Measurements from ENCODE around the gene KBTBD3.
"Not testable (repeated sequence)": the region's sequence is repeated elsewhere in the genome, so short reads cannot be mapped to it uniquely, and the experiment has no call there.

KBTBD3 gene

GRCh38 chr11:106061954-106062949 is 14.9 kb downstream of the KBTBD3 start:
- DNase-seq, result no peak

GRCh38 chr11:106061249-106061784 is 15.8 kb downstream of the KBTBD3 start:
- no peak for DNase-seq

GRCh38 chr11:106059617-106060016 is 17.5 kb downstream of the KBTBD3 start:
- no peak for DNase-seq

GRCh38 chr11:106058377-106058776 is 18.8 kb downstream of the KBTBD3 start:
- DNase-seq, result not testable (repeated sequence)

- no peak for DNase-seq
These were observed 26.0 kb downstream of the KBTBD3 start for GRCh38 chr11:106051103-106051502.

GRCh38 chr11:106049727-106050476 is 27.2 kb downstream of the KBTBD3 start:
- DNase-seq, result no peak

- DNase-seq, result no peak
These were observed 29.5 kb downstream of the KBTBD3 start for GRCh38 chr11:106047631-106048030.

- DNase-seq, result no peak
These were observed 33.6 kb downstream of the KBTBD3 start for GRCh38 chr11:106043540-106043939.

- DNase-seq, result no peak
These were observed 44.3 kb downstream of the KBTBD3 start for GRCh38 chr11:106032861-106033260.

- DNase-seq, result no peak
These were observed 45.2 kb downstream of the KBTBD3 start for GRCh38 chr11:106031936-106032335.

GRCh38 chr11:106031202-106031810 is 45.8 kb downstream of the KBTBD3 start:
- no peak for DNase-seq

- no peak for DNase-seq
These were observed 46.5 kb downstream of the KBTBD3 start for GRCh38 chr11:106030609-106031008.

- DNase-seq, result no peak
These were observed 54.3 kb downstream of the KBTBD3 start for GRCh38 chr11:106022795-106023275.

- DNase-seq, result peak; percentile 99
These were observed 55.0 kb downstream of the KBTBD3 start, which contains the start of gene MSANTD4 for GRCh38 chr11:106021967-106022794. Gene MSANTD4 (minus strand): TSS chr11:106022240. CDS start chr11:106010917, 11,323 bp downstream.

- no peak for DNase-seq
These were observed 55.8 kb downstream of the KBTBD3 start for GRCh38 chr11:106021181-106021966.

GRCh38 chr11:106017093-106017492 is 60.1 kb downstream of the KBTBD3 start:
- no peak for DNase-seq

GRCh38 chr11:106015066-106015465 is 62.1 kb downstream of the KBTBD3 start:
- no peak for DNase-seq

GRCh38 chr11:106014620-106015019 is 62.5 kb downstream of the KBTBD3 start:
- no peak for DNase-seq

- DNase-seq, result no peak
These were observed 63.1 kb downstream of the KBTBD3 start for GRCh38 chr11:106014035-106014434.

GRCh38 chr11:106012744-106013143 is 64.4 kb downstream of the KBTBD3 start:
- DNase-seq, result no peak

GRCh38 chr11:106011481-106011880 is 65.7 kb downstream of the KBTBD3 start:
- no peak for DNase-seq
